NB4 (cell line): ENCODE results near the gene RAB30.
A peak's percentile ranks its signal among the peaks of the same experiment; 100 is the strongest.

Source experiments
- DNase-seq: peaks from one replicate; pipeline ENCODE4 v3.0.0; 2010; ENCODE audit warnings: low read depth
- H3K4me3 ChIP-seq: one replicate; pipeline ENCODE4 v1.5.1; 2011; ENCODE audit warnings: mild to moderate bottlenecking, low read depth, low read length, moderate library complexity
- CTCF ChIP-seq: IDR thresholded peaks from one replicate; pipeline ENCODE4 v1.5.1; 2012; ENCODE audit warnings: low read depth, low read length
- MAX ChIP-seq: IDR thresholded peaks from 2 replicates; pipeline ENCODE4 v1.6.1; 2011; ENCODE audit warnings: low read depth, low read length
- MYC ChIP-seq: IDR thresholded peaks from 2 replicates; pipeline ENCODE4 v1.6.1; 2011; ENCODE audit warnings: low read depth, low read length
- POLR2A ChIP-seq: IDR thresholded peaks from 2 replicates; pipeline ENCODE4 v1.6.1; 2011; ENCODE audit warnings: mild to moderate bottlenecking; ENCODE audit not compliant: insufficient read length; ENCODE audit errors: extremely low read depth

The RAB30 gene

GRCh38 chr11:82930229-82930628 lies 141.5 kb downstream of the RAB30 start:
- DNase-seq = peak; percentile 30
- TF ChIP-seq MYC (no peak), POLR2A (no peak), MAX (no peak), CTCF (no peak)
- H3K4me3 ChIP-seq = no peak overlapping the region

GRCh38 chr11:82929121-82929520 lies 142.6 kb downstream of the RAB30 start:
- TF ChIP-seq POLR2A (no peak), MAX (no peak)
- no peak for DNase-seq
- H3K4me3 ChIP-seq = no peak overlapping the region

- peak; percentile 73 for DNase-seq
- TF ChIP-seq POLR2A (no peak), CTCF (peak; percentile 86), MAX (no peak), MYC (no peak; the same call in 1 of the 2 replicates)
- no peak overlapping the region for H3K4me3 ChIP-seq
Observed at GRCh38 chr11:82927264-82927880, 144.3 kb downstream of the RAB30 start.

GRCh38 chr11:82924522-82925224 lies 147.0 kb downstream of the RAB30 start:
- TF ChIP-seq POLR2A (no peak), MAX (no peak), MYC (no peak), CTCF (no peak)
- DNase-seq = no peak
- H3K4me3 ChIP-seq = no peak overlapping the region
